A549 (cell line): ENCODE measurements around the gene AEBP1. TPM values are rescaled to one million over a fixed set of nuclear protein-coding genes. Genes with fewer than 3 reads are reported as not detected.

Source experiments
- ATAC-seq, 2 experiments: fragments of 200-7000 bp in 1 of 2; fragments of >200 bp in 1 of 2; cut with Nextera tagmentation in 1 of 2; cut with Tn5 transposase in 1 of 2; 3 replicates each; pipeline versions ENCODE4 v1.8.0 to v1.9.1; 2018 to 2020; ENCODE audit warnings: mild to moderate bottlenecking in 1 of 2, moderate library complexity in 1 of 2
- CTCF ChIA-PET: fragments of 300-600 bp; sonication (Branson Sonifier 250); formaldehyde crosslinking; extraction: SDS; loops from one replicate; lab custom pipeline; 2021; ENCODE audit warnings: antibody characterized with exemption, inconsistent platforms; lab: Yijun Ruan, JAX
- POLR2A ChIA-PET: fragments of 350-600 bp; formaldehyde crosslinking; extraction: SDS; loops from one replicate; lab custom pipeline; 2021; ENCODE audit warnings: antibody characterized with exemption, inconsistent platforms; lab: Yijun Ruan, JAX
- DNase-seq, 2 experiments: peaks; one replicate each; pipeline versions ENCODE4 v3.0.0 to v3.0.0-alpha.2; 2011 to 2016; ENCODE audit warnings: low read depth in 1 of 2, low spot score in 1 of 2
- FAIRE-seq: peaks from 2 replicates; lab custom pipeline; 2011; peaks lifted over from hg19 to GRCh38; lab: Jason Lieb, UNC
- H3K27ac ChIP-seq, 2 experiments: fragments of >200 bp; sonication (Bioruptor Twin); formaldehyde crosslinking; 3 replicates each; pipeline ENCODE4 v1.5.1; 2016 to 2017
- H3K4me1 ChIP-seq: fragments of >200 bp; sonication (Bioruptor Twin); formaldehyde crosslinking; 3 replicates; pipeline ENCODE4 v1.6.1; 2016
- H3K4me2 ChIP-seq: fragments of >200 bp; sonication (Bioruptor Twin); formaldehyde crosslinking; 3 replicates; pipeline ENCODE4 v1.6.1; 2016
- H3K4me3 ChIP-seq: fragments of >200 bp; sonication (Bioruptor Twin); formaldehyde crosslinking; 3 replicates; pipeline ENCODE4 v1.5.1; 2016
- H3K9me3 ChIP-seq: fragments of >200 bp; sonication (Bioruptor Twin); formaldehyde crosslinking; 3 replicates; pipeline ENCODE4 v1.6.1; 2016
- BHLHE40 ChIP-seq: IDR thresholded peaks from 2 replicates; pipeline ENCODE4 v1.6.1; 2012; ENCODE audit warnings: low read depth, low read length, inconsistent platforms
- CBX2 ChIP-seq: fragments of 200-600 bp; sonication (generic); IDR thresholded peaks from 2 replicates; pipeline ENCODE4 v1.6.1; 2016; ENCODE audit warnings: low read depth, mild to moderate bottlenecking, borderline replicate concordance
- CEBPB ChIP-seq, 2 experiments: fragments of >200 bp in 1 of 2; sonication (Bioruptor Twin) in 1 of 2; formaldehyde crosslinking in 1 of 2; IDR thresholded peaks; 2 replicates each; pipeline ENCODE4 v1.6.1; 2012 to 2016
- CHD4 ChIP-seq: fragments of 200-600 bp; sonication (generic); IDR thresholded peaks from 2 replicates; pipeline ENCODE4 v1.6.1; 2016; ENCODE audit warnings: antibody characterized with exemption, mild to moderate bottlenecking, borderline replicate concordance
- ESRRA ChIP-seq: fragments of 150-350 bp; IDR thresholded peaks from 2 replicates; pipeline ENCODE4 v1.6.1; 2014; ENCODE audit warnings: mild to moderate bottlenecking, low read length, borderline replicate concordance
- FOSB ChIP-seq: fragments of 250-450 bp; sonication (Bioruptor Pico); IDR thresholded peaks from 2 replicates; pipeline ENCODE4 v1.5.0; 2020; ENCODE audit warnings: mild to moderate bottlenecking, moderate library complexity
- FOXS1 ChIP-seq: fragments of 250-450 bp; sonication (Bioruptor Pico); IDR thresholded peaks from 2 replicates; pipeline ENCODE4 v1.5.0; 2020; ENCODE audit warnings: mild to moderate bottlenecking, moderate library complexity
- JUNB ChIP-seq: fragments of >200 bp; sonication (Bioruptor Twin); formaldehyde crosslinking; IDR thresholded peaks from 2 replicates; pipeline ENCODE4 v1.6.1; 2016
- KDM5A ChIP-seq: fragments of 200-600 bp; sonication (generic); IDR thresholded peaks from 2 replicates; pipeline ENCODE4 v1.6.1; 2016; ENCODE audit warnings: antibody characterized with exemption, mild to moderate bottlenecking
- MAFK ChIP-seq: fragments of 450-650 bp; IDR thresholded peaks from 2 replicates; pipeline ENCODE4 v1.6.1; 2014; ENCODE audit not compliant: partially characterized antibody
- MAZ ChIP-seq: fragments of 150-350 bp; IDR thresholded peaks from 2 replicates; pipeline ENCODE4 v1.6.1; 2014; ENCODE audit warnings: antibody characterized with exemption, low read depth, low read length, borderline replicate concordance
- MYC ChIP-seq: IDR thresholded peaks from 2 replicates; pipeline ENCODE4 v1.6.1; 2012; ENCODE audit warnings: mild to moderate bottlenecking, inconsistent platforms, low read length, improper control_type of control experiment, borderline replicate concordance
- NFE2L2 ChIP-seq: fragments of 150-350 bp; conservative IDR thresholded peaks from 2 replicates; pipeline ENCODE4 v1.6.1; 2014; ENCODE audit warnings: low read length
- PHF8 ChIP-seq: fragments of 200-600 bp; sonication (generic); IDR thresholded peaks from 2 replicates; pipeline ENCODE4 v1.6.1; 2016; ENCODE audit warnings: low read depth, mild to moderate bottlenecking, antibody characterized with exemption, moderate library complexity, borderline replicate concordance
- POLR2A ChIP-seq: IDR thresholded peaks from 2 replicates; pipeline ENCODE4 v1.6.1; 2012; ENCODE audit warnings: mild to moderate bottlenecking, low read length
- RAD21 ChIP-seq, 2 experiments: fragments of >200 bp in 1 of 2; sonication (Bioruptor Twin) in 1 of 2; formaldehyde crosslinking in 1 of 2; IDR thresholded peaks in 1 of 2; conservative IDR thresholded peaks in 1 of 2; 2 replicates in 1 of 2; 3 replicates in 1 of 2; pipeline ENCODE4 v1.6.1; 2012 to 2018; ENCODE audit warnings: inconsistent platforms in 1 of 2
- RARB ChIP-seq: fragments of 250-450 bp; sonication (Bioruptor Pico); IDR thresholded peaks from 2 replicates; pipeline ENCODE4 v1.8.0; 2021; ENCODE audit warnings: mild to moderate bottlenecking, moderate library complexity
- RCOR1 ChIP-seq: fragments of 150-350 bp; IDR thresholded peaks from 2 replicates; pipeline ENCODE4 v1.6.1; 2014; ENCODE audit warnings: antibody characterized with exemption, low read length, low read depth
- RFX5 ChIP-seq: fragments of 450-650 bp; IDR thresholded peaks from 2 replicates; pipeline ENCODE4 v1.7.1; 2014; ENCODE audit warnings: antibody characterized with exemption, mild to moderate bottlenecking, moderate library complexity
- RNF2 ChIP-seq: fragments of 200-600 bp; sonication (generic); IDR thresholded peaks from 2 replicates; pipeline ENCODE4 v1.6.1; 2016; ENCODE audit warnings: low read depth, mild to moderate bottlenecking, antibody characterized with exemption, moderate library complexity, borderline replicate concordance
- SREBF2 ChIP-seq: fragments of 450-650 bp; IDR thresholded peaks from 2 replicates; pipeline ENCODE4 v1.6.1; 2014; ENCODE audit warnings: mild to moderate bottlenecking, moderate library complexity
- TFCP2L1 ChIP-seq: fragments of 250-450 bp; sonication (Bioruptor Pico); IDR thresholded peaks from 2 replicates; pipeline ENCODE4 v1.5.0; 2021; ENCODE audit warnings: mild to moderate bottlenecking
- ZC3H11A ChIP-seq: fragments of 450-650 bp; IDR thresholded peaks from 2 replicates; pipeline ENCODE4 v1.6.1; 2014; ENCODE audit warnings: antibody characterized with exemption, mild to moderate bottlenecking
- ZNF302 ChIP-seq: fragments of 250-450 bp; sonication (Bioruptor Pico); IDR thresholded peaks from 2 replicates; pipeline ENCODE4 v1.9.0; 2021; ENCODE audit warnings: inconsistent platforms, mild to moderate bottlenecking, moderate library complexity
- ZSCAN20 ChIP-seq: fragments of 250-450 bp; sonication (Bioruptor Pico); IDR thresholded peaks from 2 replicates; pipeline ENCODE4 v1.8.0; 2022; ENCODE audit warnings: mild to moderate bottlenecking, moderate library complexity
- WGBS: methylation state at CpG from one replicate; pipeline ENCODE4 v1.1.6; 2017; ENCODE audit errors: missing lambda C conversion rate; 5-methylcytosine and 5-hydroxymethylcytosine counted together
- polyA plus RNA-seq, 4 experiments: library from polyadenylated mRNA; depleted of rRNA in 3 of 4; stranded (reverse); fragments of >200 nt; fragmentation: RNase III in 1 of 4; extraction: RNeasy Plus Mini Kit Qiagen cat#74134 plus additional on column Dnase treatment in 1 of 4; gene quantifications; 2 replicates in 3 of 4; 3 replicates in 1 of 4; pipeline ENCODE4 v1.2.3, GENCODE V29; 2011 to 2017
- TF ChIP-seq, protein P1 (sequence below): fragments of >200 bp; sonication (Bioruptor Twin); formaldehyde crosslinking; IDR thresholded peaks from 3 replicates; pipeline ENCODE4 v1.6.1; 2016
- TF ChIP-seq, protein P2 (sequence below): fragments of 250-450 bp; sonication (Bioruptor Pico); IDR thresholded peaks from 2 replicates; pipeline ENCODE4 v1.5.0; 2021; ENCODE audit warnings: mild to moderate bottlenecking, moderate library complexity, borderline replicate concordance
- TF ChIP-seq, protein P3 (sequence below): fragments of 200-600 bp; sonication (generic); IDR thresholded peaks from 2 replicates; pipeline ENCODE4 v1.6.1; 2016; ENCODE audit warnings: antibody characterized with exemption, mild to moderate bottlenecking, moderate library complexity

AEBP1 gene
- polyA plus RNA-seq, 2 of the 4 experiments (the other 2 are of a cell fraction) = not detected

DNA sequence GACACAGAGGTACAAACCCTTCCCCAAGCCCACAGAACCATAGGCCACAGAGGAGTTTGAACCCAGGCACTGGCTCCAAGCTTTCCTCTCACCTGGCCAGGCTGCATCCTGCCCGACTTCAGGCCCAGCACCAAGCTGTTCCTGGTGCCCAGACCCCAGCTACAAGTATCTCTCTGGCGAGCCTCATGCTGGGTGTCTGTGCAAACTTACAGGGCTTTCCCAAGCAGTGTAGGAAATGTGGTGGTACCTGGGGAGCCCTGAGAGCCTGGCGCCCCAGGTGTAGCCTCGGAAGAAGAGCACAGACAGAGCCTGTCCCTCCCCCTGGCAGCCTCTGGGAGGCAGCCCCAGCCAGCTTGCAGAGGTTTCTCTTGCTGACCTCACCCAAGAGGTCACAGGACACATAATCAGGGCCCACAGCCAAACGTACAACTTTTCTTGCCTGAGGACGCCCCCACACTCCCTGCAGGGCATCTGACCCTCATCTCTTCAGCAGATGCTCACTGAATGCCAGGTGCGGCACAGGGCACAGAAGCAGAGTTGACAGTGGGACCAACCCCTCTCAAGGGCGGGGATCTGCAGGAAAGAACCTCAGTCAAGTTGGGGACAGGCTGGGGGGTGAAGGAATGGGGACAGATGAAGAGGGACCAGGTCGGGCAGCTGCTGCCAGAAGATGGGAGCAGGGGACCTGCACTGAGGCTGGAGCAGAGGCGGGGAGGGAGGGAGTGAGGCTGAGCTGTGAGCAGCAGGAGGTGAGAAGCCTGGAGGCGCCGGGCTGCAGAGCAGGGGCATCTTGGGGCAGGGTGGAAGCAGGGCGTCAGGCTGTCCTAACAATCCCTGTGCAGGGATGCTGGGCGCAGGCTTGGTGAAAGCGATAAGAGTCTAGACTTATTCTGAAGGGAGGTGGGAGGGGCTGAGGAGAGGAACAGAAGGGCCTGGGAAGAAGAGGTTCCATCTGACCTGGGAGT is 53.3 kb downstream of the AEBP1 start:
- WGBS = 66% methylated on average over 13 of the region's 15 CpGs
- POLR2A ChIA-PET = no interaction called here
- peak in 1 of 2 experiments; percentile 17; a peak in 2 of 6 replicates for ATAC-seq

DNA sequence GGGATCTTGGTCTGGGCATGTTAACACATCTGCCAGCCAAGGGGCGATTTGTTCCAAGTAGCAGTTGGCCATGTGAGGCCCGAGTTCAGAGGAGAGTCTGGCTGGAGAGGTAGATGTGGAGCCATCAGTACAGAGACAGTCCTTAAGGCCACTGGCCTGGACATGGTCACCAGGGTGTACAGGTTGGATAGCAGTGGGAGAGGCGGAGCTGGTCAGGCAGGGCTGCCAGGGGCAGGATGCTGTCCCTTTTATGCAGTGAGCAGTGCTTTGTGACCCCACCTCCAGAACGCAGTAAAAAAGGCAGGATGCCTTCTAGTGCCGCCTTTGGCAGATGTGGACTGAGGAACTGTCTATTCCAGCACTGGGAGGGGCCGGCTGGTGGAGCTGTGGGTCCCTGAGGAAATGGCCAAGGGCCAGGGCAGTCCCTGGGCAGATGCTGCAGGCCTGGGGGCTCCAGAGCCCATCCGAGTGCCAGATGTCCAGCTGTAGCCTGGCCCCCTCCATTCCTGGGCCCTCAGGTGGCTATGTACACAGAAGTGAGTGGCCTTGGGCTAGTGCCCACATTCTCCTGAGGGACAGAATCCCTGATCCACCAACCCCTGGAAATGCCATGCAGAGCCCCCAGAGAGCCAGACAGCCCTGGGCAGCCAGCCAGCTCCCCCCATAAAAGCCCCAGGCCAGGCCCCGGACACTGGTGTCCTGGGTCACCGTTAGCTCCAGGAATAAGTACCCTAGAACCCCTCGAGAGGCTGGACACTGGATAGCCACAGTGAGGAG is 54.1 kb downstream of the AEBP1 start:
- Histone ChIP-seq H3K9me3 (no peaks in the 10 kb centered on the region), H3K4me1 (no peaks in the 10 kb centered on the region), H3K4me3 (no peak overlapping the region), H3K4me2 (no peak overlapping the region), H3K27ac (no peak overlapping the region)
- DNase-seq (no peak), FAIRE-seq (no peak), ATAC-seq (no peak)
- ChIA-PET CTCF (interaction anchor here (0.5 to 1.2 kb wide), 3 partner anchors 12 to 38 kb away, joined by 3 read pairs; no protein-coding TSS in a partner anchor), POLR2A (no interaction called here)
- WGBS = 59% methylated on average over 6 of the region's 10 CpGs
- no peak for TF ChIP-seq MAZ
- TF ChIP-seq, protein P1, sequence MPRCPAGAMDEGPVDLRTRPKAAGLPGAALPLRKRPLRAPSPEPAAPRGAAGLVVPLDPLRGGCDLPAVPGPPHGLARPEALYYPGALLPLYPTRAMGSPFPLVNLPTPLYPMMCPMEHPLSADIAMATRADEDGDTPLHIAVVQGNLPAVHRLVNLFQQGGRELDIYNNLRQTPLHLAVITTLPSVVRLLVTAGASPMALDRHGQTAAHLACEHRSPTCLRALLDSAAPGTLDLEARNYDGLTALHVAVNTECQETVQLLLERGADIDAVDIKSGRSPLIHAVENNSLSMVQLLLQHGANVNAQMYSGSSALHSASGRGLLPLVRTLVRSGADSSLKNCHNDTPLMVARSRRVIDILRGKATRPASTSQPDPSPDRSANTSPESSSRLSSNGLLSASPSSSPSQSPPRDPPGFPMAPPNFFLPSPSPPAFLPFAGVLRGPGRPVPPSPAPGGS = no peak
- TF ChIP-seq MAFK = no peak
- TF ChIP-seq JUNB = no peak
- TF ChIP-seq BHLHE40 = no peak
- no peak for TF ChIP-seq RNF2
- no peak for TF ChIP-seq FOSB (CRISPR knock-in tag)
- no peak for TF ChIP-seq ZSCAN20 (CRISPR knock-in tag)
- TF ChIP-seq CHD4 = no peak
- TF ChIP-seq TFCP2L1 (CRISPR knock-in tag) = no peak
- no peak for TF ChIP-seq KDM5A
- TF ChIP-seq RAD21 (conservative IDR thresholded peaks at IDR 0.05 in 1 of 2, IDR thresholded peaks at IDR 0.05 in 1 of 2) = no peak
- TF ChIP-seq, protein P2, sequence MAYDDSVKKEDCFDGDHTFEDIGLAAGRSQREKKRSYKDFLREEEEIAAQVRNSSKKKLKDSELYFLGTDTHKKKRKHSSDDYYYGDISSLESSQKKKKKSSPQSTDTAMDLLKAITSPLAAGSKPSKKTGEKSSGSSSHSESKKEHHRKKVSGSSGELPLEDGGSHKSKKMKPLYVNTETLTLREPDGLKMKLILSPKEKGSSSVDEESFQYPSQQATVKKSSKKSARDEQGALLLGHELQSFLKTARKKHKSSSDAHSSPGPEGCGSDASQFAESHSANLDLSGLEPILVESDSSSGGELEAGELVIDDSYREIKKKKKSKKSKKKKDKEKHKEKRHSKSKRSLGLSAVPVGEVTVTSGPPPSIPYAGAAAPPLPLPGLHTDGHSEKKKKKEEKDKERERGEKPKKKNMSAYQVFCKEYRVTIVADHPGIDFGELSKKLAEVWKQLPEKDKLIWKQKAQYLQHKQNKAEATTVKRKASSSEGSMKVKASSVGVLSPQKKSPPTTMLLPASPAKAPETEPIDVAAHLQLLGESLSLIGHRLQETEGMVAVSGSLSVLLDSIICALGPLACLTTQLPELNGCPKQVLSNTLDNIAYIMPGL (CRISPR knock-in tag) = no peak
- no peak for TF ChIP-seq RARB (CRISPR knock-in tag)
- TF ChIP-seq SREBF2 = no peak
- TF ChIP-seq ZC3H11A = no peak

More for the DNA sequence above, 53.3 kb downstream of the AEBP1 start:
- H3K4me1 ChIP-seq = no peaks in the 10 kb centered on the region
- DNase-seq (no peak), FAIRE-seq (no peak)
- no peak overlapping the region for H3K4me3 ChIP-seq
- no peak overlapping the region for H3K27ac ChIP-seq
- CTCF ChIA-PET = interaction anchor here (0.5 to 1.2 kb wide), 2 partner anchors 24 to 39 kb away, joined by 3 read pairs; no protein-coding TSS in a partner anchor
- H3K9me3 ChIP-seq = no peaks in the 10 kb centered on the region
- TF ChIP-seq PHF8 (no peak), CBX2 (no peak), FOXS1 (no peak), MYC (no peak), KDM5A (no peak), CHD4 (no peak), TFCP2L1 (CRISPR knock-in tag) (no peak), ZC3H11A (no peak), POLR2A (no peak), RFX5 (no peak), CEBPB (IDR thresholded peaks at IDR 0.05) (no peak), RCOR1 (no peak), NFE2L2 (no peak), ZNF302 (CRISPR knock-in tag) (no peak), ESRRA (no peak)
- TF ChIP-seq, protein P3, sequence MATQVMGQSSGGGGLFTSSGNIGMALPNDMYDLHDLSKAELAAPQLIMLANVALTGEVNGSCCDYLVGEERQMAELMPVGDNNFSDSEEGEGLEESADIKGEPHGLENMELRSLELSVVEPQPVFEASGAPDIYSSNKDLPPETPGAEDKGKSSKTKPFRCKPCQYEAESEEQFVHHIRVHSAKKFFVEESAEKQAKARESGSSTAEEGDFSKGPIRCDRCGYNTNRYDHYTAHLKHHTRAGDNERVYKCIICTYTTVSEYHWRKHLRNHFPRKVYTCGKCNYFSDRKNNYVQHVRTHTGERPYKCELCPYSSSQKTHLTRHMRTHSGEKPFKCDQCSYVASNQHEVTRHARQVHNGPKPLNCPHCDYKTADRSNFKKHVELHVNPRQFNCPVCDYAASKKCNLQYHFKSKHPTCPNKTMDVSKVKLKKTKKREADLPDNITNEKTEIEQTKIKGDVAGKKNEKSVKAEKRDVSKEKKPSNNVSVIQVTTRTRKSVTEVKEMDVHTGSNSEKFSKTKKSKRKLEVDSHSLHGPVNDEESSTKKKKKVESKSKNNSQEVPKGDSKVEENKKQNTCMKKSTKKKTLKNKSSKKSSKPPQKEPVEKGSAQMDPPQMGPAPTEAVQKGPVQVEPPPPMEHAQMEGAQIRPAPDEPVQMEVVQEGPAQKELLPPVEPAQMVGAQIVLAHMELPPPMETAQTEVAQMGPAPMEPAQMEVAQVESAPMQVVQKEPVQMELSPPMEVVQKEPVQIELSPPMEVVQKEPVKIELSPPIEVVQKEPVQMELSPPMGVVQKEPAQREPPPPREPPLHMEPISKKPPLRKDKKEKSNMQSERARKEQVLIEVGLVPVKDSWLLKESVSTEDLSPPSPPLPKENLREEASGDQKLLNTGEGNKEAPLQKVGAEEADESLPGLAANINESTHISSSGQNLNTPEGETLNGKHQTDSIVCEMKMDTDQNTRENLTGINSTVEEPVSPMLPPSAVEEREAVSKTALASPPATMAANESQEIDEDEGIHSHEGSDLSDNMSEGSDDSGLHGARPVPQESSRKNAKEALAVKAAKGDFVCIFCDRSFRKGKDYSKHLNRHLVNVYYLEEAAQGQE = no peak
- TF ChIP-seq, protein P2 (CRISPR knock-in tag) = no peak
- no peak overlapping the region for H3K4me2 ChIP-seq
